ENCODE measurements around the gene CHST3.

The CHST3 gene

DNA sequence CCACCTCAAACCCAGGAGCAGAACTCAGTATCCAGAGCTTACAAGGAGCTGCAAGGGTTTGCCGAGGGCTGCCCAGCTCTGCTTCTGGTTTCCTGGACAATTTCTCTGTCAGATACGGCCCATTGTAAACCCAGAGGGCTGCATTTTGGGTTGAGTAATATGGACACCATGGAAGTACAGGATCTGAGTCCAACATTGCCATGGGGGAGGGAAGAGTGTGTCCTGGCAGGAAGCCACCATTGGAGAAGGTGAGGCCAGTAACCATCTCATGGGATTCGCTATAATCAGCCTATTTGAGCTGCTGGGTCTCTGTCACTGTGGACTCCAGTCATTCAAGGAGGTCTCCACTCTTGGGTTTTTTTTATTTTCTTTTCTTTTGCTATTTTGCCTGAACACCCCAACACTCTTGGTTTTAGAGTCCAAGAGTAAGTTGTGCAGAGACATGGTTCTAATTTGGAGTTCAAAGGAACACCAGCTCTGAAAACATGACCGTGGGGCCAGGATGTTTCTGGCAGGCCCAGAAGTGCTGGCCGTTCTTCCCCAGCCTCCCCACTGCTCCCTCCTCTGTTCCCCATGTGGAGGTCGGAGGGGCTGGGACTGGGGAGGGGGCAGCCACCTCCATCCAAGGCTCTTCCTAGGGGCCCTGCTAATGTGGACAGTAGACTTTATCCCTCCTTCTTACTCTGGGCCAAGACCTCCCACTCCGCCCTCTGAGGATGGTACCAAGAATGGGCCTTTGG is 46.2 kb downstream of the CHST3 start:
- Histone ChIP-seq H3K4me3 (ENCODE audit: insufficient read length, low read depth) (no peak overlapping the region), H3K27me3 (ENCODE audit: insufficient read depth, insufficient read length) (no peaks in the 10 kb centered on the region), H3K36me3 (ENCODE audit: insufficient read depth, insufficient read length, low read length) (peaks cover 43% of the 10 kb centered on the region), H3K9ac (ENCODE audit: insufficient read length, low read depth) (no peak overlapping the region), H3K9me3 (ENCODE audit: insufficient read depth, low read length) (no peaks in the 10 kb centered on the region), H3K4me1 (ENCODE audit: insufficient read depth, insufficient read length) (peaks cover 10% of the 10 kb centered on the region)
- DNase-seq (ENCODE audit: low read depth, low spot score), result no peak
- no peak for TF ChIP-seq YY1 (IDR thresholded peaks at IDR 0.05; ENCODE audit: insufficient read depth, insufficient read length)
- TF ChIP-seq SUZ12 (IDR thresholded peaks at IDR 0.05; ENCODE audit: extremely low read depth, insufficient read depth, insufficient read length), result no peak
- no peak for TF ChIP-seq ZNF274 (IDR thresholded peaks at IDR 0.05; ENCODE audit: low read depth, low read length)

DNA sequence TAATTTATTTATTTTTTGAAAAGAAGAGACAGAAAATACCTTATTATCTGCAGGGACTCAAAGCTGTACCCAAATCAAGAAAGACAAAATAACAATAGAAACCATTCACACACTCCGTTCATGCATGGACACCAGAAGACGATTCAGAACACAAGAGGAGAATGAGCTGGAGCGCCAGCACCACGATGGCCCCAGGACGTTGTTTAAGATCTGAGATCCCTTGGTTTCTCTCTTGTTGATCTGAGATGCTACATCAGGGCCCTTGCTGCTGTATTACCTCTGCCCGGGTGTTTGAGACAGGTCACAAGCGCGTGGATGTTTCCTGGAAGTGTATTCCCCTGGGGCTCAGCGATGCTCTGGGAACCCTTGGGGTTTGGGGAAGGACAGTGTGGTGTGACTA is 46.8 kb downstream of the CHST3 start:
- Histone ChIP-seq H3K9me3 (ENCODE audit: insufficient read depth, low read length) (no peaks in the 10 kb centered on the region), H3K9ac (ENCODE audit: insufficient read length, low read depth) (no peak overlapping the region), H3K36me3 (ENCODE audit: insufficient read depth, insufficient read length, low read length) (peaks cover 39% of the 10 kb centered on the region), H3K4me1 (ENCODE audit: insufficient read depth, insufficient read length) (peaks cover 7% of the 10 kb centered on the region), H3K27me3 (ENCODE audit: insufficient read depth, insufficient read length) (no peaks in the 10 kb centered on the region), H3K4me3 (ENCODE audit: insufficient read length, low read depth) (no peak overlapping the region)
- no peak for TF ChIP-seq YY1 (IDR thresholded peaks at IDR 0.05; ENCODE audit: insufficient read depth, insufficient read length)
- TF ChIP-seq SUZ12 (IDR thresholded peaks at IDR 0.05; ENCODE audit: extremely low read depth, insufficient read depth, insufficient read length), result no peak
- no peak for TF ChIP-seq ZNF274 (IDR thresholded peaks at IDR 0.05; ENCODE audit: low read depth, low read length)
- DNase-seq (ENCODE audit: low read depth, low spot score), result no peak

- no peak for TF ChIP-seq YY1 (IDR thresholded peaks at IDR 0.05; ENCODE audit: insufficient read depth, insufficient read length)
- no peak for TF ChIP-seq SUZ12 (IDR thresholded peaks at IDR 0.05; ENCODE audit: extremely low read depth, insufficient read depth, insufficient read length)
- no peak for TF ChIP-seq ZNF274 (IDR thresholded peaks at IDR 0.05; ENCODE audit: low read depth, low read length)
- H3K36me3 ChIP-seq (ENCODE audit: insufficient read depth, insufficient read length, low read length), result peaks cover 35% of the 10 kb centered on the region
- no peak overlapping the region for H3K4me3 ChIP-seq (ENCODE audit: insufficient read length, low read depth)
- H3K9ac ChIP-seq (ENCODE audit: insufficient read length, low read depth), result no peak overlapping the region
- H3K27me3 ChIP-seq (ENCODE audit: insufficient read depth, insufficient read length), result no peaks in the 10 kb centered on the region
- no peaks in the 10 kb centered on the region for H3K9me3 ChIP-seq (ENCODE audit: insufficient read depth, low read length)
- peaks cover 7% of the 10 kb centered on the region for H3K4me1 ChIP-seq (ENCODE audit: insufficient read depth, insufficient read length)
- DNase-seq (ENCODE audit: low read depth, low spot score), result no peak
Measured at GRCh38 chr10:72011468-72011867, 47.3 kb downstream of the CHST3 start.

- no peak for DNase-seq (ENCODE audit: low read depth, low spot score)
- H3K27me3 ChIP-seq (ENCODE audit: insufficient read depth, insufficient read length), result no peaks in the 10 kb centered on the region
- H3K9me3 ChIP-seq (ENCODE audit: insufficient read depth, low read length), result no peaks in the 10 kb centered on the region
- peaks cover 9% of the 10 kb centered on the region for H3K4me1 ChIP-seq (ENCODE audit: insufficient read depth, insufficient read length)
- H3K4me3 ChIP-seq (ENCODE audit: insufficient read length, low read depth), result no peak overlapping the region
- peaks cover 30% of the 10 kb centered on the region for H3K36me3 ChIP-seq (ENCODE audit: insufficient read depth, insufficient read length, low read length)
- H3K9ac ChIP-seq (ENCODE audit: insufficient read length, low read depth), result no peak overlapping the region
- TF ChIP-seq YY1 (IDR thresholded peaks at IDR 0.05; ENCODE audit: insufficient read depth, insufficient read length), result no peak
- TF ChIP-seq SUZ12 (IDR thresholded peaks at IDR 0.05; ENCODE audit: extremely low read depth, insufficient read depth, insufficient read length), result no peak
- TF ChIP-seq ZNF274 (IDR thresholded peaks at IDR 0.05; ENCODE audit: low read depth, low read length), result no peak
Measured at GRCh38 chr10:72011976-72012512, 47.8 kb downstream of the CHST3 start.

GRCh38 chr10:72012796-72013195 is 48.6 kb downstream of the CHST3 start:
- no peak overlapping the region for H3K4me3 ChIP-seq (ENCODE audit: insufficient read length, low read depth)
- TF ChIP-seq SUZ12 (IDR thresholded peaks at IDR 0.05; ENCODE audit: extremely low read depth, insufficient read depth, insufficient read length) (no peak), ZNF274 (IDR thresholded peaks at IDR 0.05; ENCODE audit: low read depth, low read length) (no peak), YY1 (IDR thresholded peaks at IDR 0.05; ENCODE audit: insufficient read depth, insufficient read length) (no peak)

DNA sequence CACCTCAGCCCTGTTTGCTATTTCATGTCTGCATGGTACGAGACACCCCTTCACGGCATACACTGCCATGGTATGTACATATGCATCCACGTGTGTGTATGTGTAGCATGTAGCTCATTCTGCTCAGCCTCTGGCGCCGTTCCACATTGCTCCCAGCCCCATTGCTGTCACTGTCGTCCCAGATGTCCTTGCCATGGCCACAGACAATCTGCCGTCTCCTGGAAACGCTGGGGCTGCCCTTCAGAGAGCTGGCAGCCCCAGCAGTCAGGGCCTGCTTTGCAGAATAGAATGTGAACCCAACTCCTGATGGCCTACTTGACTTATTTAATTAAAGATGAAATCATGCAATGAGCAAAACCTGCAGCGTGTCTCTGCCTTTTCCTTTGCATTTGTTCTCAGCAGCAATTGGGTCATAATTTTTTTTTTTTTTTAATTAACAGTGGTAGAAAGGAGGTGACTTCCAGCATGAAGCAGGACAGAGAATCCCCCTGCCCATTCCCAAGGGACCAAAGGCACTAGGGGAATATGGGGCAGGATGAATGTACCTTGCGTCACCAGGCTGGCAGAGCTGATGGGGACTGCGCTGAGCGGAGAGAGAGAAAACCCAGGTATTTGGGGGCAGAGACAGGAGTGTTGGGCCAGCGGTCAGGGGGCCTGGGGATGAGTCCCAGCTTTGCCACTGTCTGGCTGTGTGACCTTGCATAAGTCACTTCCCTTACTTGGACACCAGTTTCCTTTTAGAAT is 49.2 kb downstream of the CHST3 start:
- no peak for TF ChIP-seq ZNF274 (IDR thresholded peaks at IDR 0.05; ENCODE audit: low read depth, low read length)
- TF ChIP-seq SUZ12 (IDR thresholded peaks at IDR 0.05; ENCODE audit: extremely low read depth, insufficient read depth, insufficient read length), result no peak
- no peak for TF ChIP-seq YY1 (IDR thresholded peaks at IDR 0.05; ENCODE audit: insufficient read depth, insufficient read length)
- Histone ChIP-seq H3K27me3 (ENCODE audit: insufficient read depth, insufficient read length) (no peaks in the 10 kb centered on the region), H3K36me3 (ENCODE audit: insufficient read depth, insufficient read length, low read length) (peaks cover 17% of the 10 kb centered on the region), H3K9ac (ENCODE audit: insufficient read length, low read depth) (no peak overlapping the region), H3K9me3 (ENCODE audit: insufficient read depth, low read length) (no peaks in the 10 kb centered on the region), H3K4me1 (ENCODE audit: insufficient read depth, insufficient read length) (peaks cover 13% of the 10 kb centered on the region), H3K4me3 (ENCODE audit: insufficient read length, low read depth) (no peak overlapping the region)
- DNase-seq (ENCODE audit: low read depth, low spot score), result no peak

More at GRCh38 chr10:72012796-72013195, 48.6 kb downstream of the CHST3 start:
- peaks cover 9% of the 10 kb centered on the region for H3K4me1 ChIP-seq (ENCODE audit: insufficient read depth, insufficient read length)
- no peaks in the 10 kb centered on the region for H3K27me3 ChIP-seq (ENCODE audit: insufficient read depth, insufficient read length)
- H3K9ac ChIP-seq (ENCODE audit: insufficient read length, low read depth), result no peak overlapping the region
- H3K36me3 ChIP-seq (ENCODE audit: insufficient read depth, insufficient read length, low read length), result peaks cover 22% of the 10 kb centered on the region
- no peaks in the 10 kb centered on the region for H3K9me3 ChIP-seq (ENCODE audit: insufficient read depth, low read length)
- DNase-seq (ENCODE audit: low read depth, low spot score), result no peak

- no peaks in the 10 kb centered on the region for H3K27me3 ChIP-seq (ENCODE audit: insufficient read depth, insufficient read length)
- DNase-seq (ENCODE audit: low read depth, low spot score), result no peak
- H3K4me3 ChIP-seq (ENCODE audit: insufficient read length, low read depth), result no peak overlapping the region
- peaks cover 11% of the 10 kb centered on the region for H3K36me3 ChIP-seq (ENCODE audit: insufficient read depth, insufficient read length, low read length)
- H3K9ac ChIP-seq (ENCODE audit: insufficient read length, low read depth), result no peak overlapping the region
- no peak for TF ChIP-seq SUZ12 (IDR thresholded peaks at IDR 0.05; ENCODE audit: extremely low read depth, insufficient read depth, insufficient read length)
- no peak for TF ChIP-seq YY1 (IDR thresholded peaks at IDR 0.05; ENCODE audit: insufficient read depth, insufficient read length)
- no peak for TF ChIP-seq ZNF274 (IDR thresholded peaks at IDR 0.05; ENCODE audit: low read depth, low read length)
- H3K4me1 ChIP-seq (ENCODE audit: insufficient read depth, insufficient read length), result peaks cover 6% of the 10 kb centered on the region
- H3K9me3 ChIP-seq (ENCODE audit: insufficient read depth, low read length), result no peaks in the 10 kb centered on the region
Measured at GRCh38 chr10:72014197-72014596, 50.0 kb downstream of the CHST3 start.
